Fibroblast of skin of scalp (primary cell): ENCODE results near the gene ZNF764.
"Not testable (repeated sequence)": the region's sequence is repeated elsewhere in the genome, so short reads cannot be mapped to it uniquely, and the experiment has no call there.

Source experiments
- DNase-seq: peaks from one replicate; pipeline ENCODE4 v3.0.0-alpha.2; 2013

The ZNF764 gene

GRCh38 chr16:30543067-30543466 is 15.1 kb downstream of the ZNF764 start:
- no peak for DNase-seq

- peak; percentile 57 for DNase-seq
Observed at GRCh38 chr16:30541502-30542329, 16.5 kb downstream of the ZNF764 start.

DNA sequence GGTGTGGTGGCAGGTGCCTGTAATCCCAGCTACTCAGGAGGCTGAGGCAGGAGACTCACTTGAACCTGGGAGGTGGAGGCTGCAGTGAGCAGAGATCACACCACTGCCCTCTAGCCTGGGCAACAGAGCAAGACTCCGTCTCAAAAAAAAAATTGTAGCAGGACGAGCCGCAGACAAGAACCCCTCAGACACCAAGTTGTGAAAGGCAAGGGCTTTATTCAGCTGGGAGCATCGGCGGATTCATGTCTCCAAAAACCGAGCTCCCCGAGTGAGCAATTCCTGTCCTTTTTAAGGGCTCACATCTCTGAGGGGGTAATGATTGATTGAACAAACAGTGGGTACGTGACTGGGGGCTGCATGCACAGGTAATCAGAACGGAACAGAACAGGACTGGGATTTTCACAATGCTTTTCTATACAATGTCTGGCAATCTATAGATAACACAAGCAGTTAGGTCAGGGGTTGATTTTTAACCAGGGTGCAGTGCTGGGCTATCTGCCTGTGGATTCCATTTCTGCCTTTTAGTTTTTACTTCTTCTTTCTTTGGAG is 17.2 kb downstream of the ZNF764 start:
- not testable (repeated sequence) for DNase-seq

DNA sequence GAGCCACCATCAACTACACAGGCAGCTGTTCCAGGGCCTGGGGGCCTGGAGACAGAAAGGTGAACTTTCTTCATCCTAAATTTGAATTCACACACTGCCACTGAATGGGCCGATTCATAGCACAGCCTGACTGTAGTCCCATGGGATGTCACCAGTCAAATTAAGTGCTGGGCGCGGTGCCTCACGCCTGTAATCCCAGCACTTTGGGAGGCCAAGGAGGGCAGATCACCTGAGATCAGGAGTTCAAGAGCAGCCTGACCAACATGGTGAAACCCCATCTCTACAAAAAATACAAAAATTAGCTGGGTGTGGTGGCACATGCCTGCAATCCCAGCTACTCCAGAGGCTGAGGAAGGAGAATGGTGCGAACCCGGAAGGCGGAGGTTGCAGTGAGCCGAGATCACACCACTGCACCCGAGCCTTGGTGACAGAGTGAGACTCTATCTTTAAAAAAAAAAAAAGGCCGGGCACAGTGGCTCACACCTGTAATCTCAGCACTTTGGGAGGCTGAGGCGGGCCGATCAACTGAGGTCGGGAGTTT is 18.1 kb downstream of the ZNF764 start:
- not testable (repeated sequence) for DNase-seq

- DNase-seq = no peak
Observed at GRCh38 chr16:30539000-30539964, 18.9 kb downstream of the ZNF764 start.

- not testable (repeated sequence) for DNase-seq
Observed at GRCh38 chr16:30536391-30537024, 21.7 kb downstream of the ZNF764 start.

- DNase-seq = peak; percentile 75
Observed at GRCh38 chr16:30535777-30536190, 22.4 kb downstream of the ZNF764 start.

DNA sequence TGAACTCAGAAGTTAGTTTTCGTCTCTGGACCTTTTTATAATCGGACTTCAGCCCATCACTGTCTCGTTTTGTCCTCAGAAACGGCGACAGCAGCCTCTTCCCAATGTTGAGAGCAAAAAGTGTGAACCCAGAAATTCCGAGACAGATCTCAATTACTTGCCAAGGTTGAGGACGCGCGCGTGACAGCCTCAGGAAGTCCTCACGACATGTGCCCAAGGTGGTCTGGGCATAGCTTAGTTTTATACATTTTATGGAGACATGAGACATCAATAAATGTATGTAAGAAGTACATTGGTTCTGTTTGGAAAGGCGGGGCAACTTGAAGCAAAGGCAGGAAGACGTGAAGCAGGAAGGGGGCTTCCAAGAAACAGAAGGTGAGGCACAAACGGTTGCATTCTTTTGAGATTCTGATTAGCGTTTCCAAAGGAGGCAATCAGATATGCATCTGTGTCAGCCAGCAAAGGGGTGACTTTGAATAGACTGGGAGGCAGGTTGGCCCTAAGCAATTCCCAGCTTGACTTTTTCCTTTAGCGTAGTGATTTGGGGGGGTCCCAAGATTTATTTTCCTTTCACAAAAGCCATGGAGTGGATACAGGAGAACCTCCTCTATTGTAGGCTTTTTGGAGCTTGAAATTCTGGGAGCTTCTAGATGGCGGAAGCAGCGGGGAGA is 22.9 kb downstream of the ZNF764 start:
- DNase-seq = no peak

- DNase-seq = peak; percentile 84
Observed at GRCh38 chr16:30534368-30535105, 23.6 kb downstream of the ZNF764 start, which contains the start of gene ZNF747. Gene ZNF747, minus strand, starts transcription at chr16:30534858. Its CDS starts 179 bp downstream, at chr16:30534679.

GRCh38 chr16:30533748-30534367 is 24.3 kb downstream of the ZNF764 start:
- no peak for DNase-seq

DNA sequence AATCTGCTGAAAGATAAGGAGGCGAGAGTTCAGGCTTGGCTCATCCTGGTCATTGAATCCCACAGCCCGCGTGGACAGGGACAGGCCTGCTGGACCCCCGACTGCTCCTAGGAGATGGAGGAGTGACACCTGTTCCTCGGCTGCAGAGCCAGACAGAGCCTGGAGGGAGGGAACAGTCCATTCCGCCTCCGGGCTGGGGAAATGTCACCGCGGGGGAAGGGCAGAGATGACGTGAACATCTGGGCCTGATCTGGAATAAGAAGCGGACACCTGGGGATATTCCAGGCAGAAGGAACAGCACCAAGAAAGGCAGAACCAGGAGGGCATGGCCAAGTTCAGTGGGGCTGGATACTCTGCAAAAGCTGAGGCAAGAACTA is 25.0 kb downstream of the ZNF764 start:
- no peak for DNase-seq

- no peak for DNase-seq
Observed at GRCh38 chr16:30532285-30533145, 25.7 kb downstream of the ZNF764 start.

DNA sequence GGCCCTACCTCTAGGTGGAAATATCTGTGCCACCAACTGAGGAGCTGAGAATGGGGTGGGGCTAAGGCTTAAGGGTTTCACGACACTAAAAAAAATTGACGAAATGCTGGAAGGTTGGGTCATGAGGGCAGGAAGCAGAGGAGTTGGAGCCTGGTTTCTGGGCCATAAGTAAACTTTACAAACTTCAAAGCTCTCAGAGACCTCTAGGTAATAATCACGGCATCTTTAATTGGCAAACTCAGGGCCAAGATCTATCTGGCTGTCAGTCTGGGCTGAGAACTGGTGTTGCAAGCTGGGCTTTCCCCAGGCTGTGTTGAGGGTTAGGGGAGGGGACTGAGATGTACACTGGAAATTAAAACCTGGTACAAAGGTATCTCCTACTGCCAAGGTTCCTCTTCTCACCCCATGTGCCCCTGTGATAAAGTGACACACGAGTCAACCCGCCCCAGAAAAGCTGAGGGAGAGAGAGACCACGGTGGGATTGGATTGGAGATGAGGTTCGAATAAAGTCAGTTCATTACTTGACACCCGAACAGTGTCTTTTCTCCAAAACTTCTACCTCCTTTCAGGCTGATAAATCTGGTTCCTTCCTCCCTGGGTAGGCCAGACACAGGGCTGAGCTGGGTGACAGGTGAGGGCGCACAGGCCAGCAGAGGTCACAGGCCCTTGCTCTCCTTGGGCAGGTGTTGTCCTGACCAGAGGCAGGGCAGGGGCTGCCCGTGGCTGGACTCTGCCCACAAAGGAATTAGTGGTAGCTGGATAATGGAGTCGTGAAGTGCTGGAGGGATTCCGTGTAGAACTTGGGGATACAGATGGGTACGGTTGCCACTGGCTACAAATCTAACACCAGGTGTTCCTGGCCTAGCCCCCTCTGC is 27.8 kb downstream of the ZNF764 start:
- DNase-seq = no peak

DNA sequence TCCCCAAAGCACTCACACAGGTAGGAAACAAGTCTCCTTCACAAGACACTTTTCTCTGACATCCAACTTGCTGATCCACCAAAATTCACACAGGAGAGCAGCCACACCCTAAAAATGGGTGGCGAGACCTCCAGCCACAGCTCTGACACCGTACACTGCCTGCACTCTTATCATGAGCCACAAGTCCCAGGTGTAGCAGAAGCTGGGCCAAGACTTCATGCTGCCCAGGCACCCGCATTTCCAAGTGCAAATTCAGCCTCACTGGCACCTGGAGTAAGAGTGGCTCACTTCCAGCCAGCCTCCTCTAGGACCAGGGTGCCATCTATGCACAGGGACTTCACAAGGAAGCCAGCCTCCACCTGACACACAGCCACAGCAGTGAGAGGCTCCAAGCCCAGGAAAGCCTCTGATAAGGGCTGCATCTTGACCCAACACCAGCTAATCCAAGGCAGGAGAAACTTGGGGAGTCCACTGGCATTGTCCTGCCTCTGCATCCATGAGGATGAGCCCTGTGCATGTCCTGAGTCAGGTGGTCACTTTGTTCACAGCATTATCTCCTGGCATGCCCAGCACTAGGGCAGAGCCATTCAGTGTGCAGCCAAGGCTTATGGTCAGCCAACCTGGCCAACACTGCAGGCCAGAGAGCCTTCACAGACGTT is 29.2 kb downstream of the ZNF764 start:
- DNase-seq = no peak

DNA sequence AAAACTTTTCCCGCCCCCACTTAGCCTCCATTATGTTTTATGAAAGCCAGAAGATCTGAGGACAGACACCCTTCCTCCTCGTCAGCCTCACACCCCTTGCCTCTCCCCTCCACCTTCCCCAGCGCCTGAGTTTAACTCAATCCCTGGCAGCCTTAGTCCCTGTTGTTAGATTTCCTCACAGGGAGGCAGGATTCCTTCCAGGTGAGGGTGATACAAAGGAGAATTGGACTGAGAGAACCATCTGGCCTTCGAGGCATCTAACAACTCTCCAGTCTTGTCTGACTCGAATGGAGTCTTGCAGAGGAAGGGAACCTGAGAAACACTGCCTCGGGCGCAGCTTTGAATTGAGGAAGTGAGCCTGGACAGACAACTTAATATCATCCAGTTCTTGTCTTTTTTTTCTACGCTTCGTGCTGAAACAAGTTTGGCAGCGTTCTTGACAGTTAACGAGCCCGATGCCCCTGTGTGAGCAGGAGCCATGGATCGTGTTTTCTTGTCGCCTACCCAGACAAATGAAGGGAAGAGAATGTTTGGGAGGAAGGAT is 30.5 kb downstream of the ZNF764 start:
- DNase-seq = no peak

- DNase-seq = peak; percentile 98
Observed at GRCh38 chr16:30526823-30527634, 31.1 kb downstream of the ZNF764 start.
